ENCODE measurements around the gene COPG1.
"Not testable (repeated sequence)": the region's sequence is repeated elsewhere in the genome, so short reads cannot be mapped to it uniquely, and the experiment has no call there.

The COPG1 gene

GRCh38 chr3:129240436-129240835 lies 9.0 kb upstream of the COPG1 start:
- Histone ChIP-seq H3K79me2 (ENCODE audit: insufficient read depth, low read length) (no peaks in the 10 kb centered on the region), H3K9me2 (replicated peaks; ENCODE audit: low read depth, low read length) (no peaks in the 10 kb centered on the region), H2AFZ (ENCODE audit: low read length) (no peak overlapping the region), H3K4me2 (ENCODE audit: low read depth, low read length, poor library complexity, severe bottlenecking) (no peak overlapping the region), H3K4me1 (ENCODE audit: insufficient read depth, low read length, poor library complexity, severe bottlenecking) (no peaks in the 10 kb centered on the region), H3F3A (ENCODE audit: low read depth) (no peaks in the 10 kb centered on the region), H3K36me3 (ENCODE audit: insufficient read depth, low read length) (no peaks in the 10 kb centered on the region), H3K4me3 (ENCODE audit: low read length, poor library complexity, severe bottlenecking) (no peak overlapping the region), H3K9ac (ENCODE audit: low read depth, low read length, poor library complexity, severe bottlenecking) (no peak overlapping the region), H3K27me3 (ENCODE audit: insufficient read depth, low read length, poor library complexity, severe bottlenecking) (no peaks in the 10 kb centered on the region), H3K9me3 (ENCODE audit: insufficient read depth, low read depth, low read length) (no peaks in the 10 kb centered on the region), H4K20me1 (ENCODE audit: insufficient read depth, low read length, poor library complexity, severe bottlenecking) (no peaks in the 10 kb centered on the region)
- TF ChIP-seq EZH2phosphoT487 (IDR thresholded peaks at IDR 0.05; ENCODE audit: borderline replicate concordance) = no peak
- TF ChIP-seq CTCF (conservative IDR thresholded peaks at IDR 0.05; ENCODE audit: low read length) = no peak

GRCh38 chr3:129245141-129245540 lies 4.3 kb upstream of the COPG1 start:
- Histone ChIP-seq H3K9ac (ENCODE audit: low read depth, low read length, poor library complexity, severe bottlenecking) (no peak overlapping the region), H3F3A (ENCODE audit: low read depth) (peaks cover 5% of the 10 kb centered on the region; the same call in 1 of the 2 replicates), H3K27me3 (ENCODE audit: insufficient read depth, low read length, poor library complexity, severe bottlenecking) (no peaks in the 10 kb centered on the region), H3K9me2 (replicated peaks; ENCODE audit: low read depth, low read length) (no peaks in the 10 kb centered on the region), H4K20me1 (ENCODE audit: insufficient read depth, low read length, poor library complexity, severe bottlenecking) (no peaks in the 10 kb centered on the region), H3K4me1 (ENCODE audit: insufficient read depth, low read length, poor library complexity, severe bottlenecking) (peaks cover 19% of the 10 kb centered on the region), H3K79me2 (ENCODE audit: insufficient read depth, low read length) (peaks cover 23% of the 10 kb centered on the region), H3K36me3 (ENCODE audit: insufficient read depth, low read length) (no peaks in the 10 kb centered on the region), H3K9me3 (ENCODE audit: insufficient read depth, low read depth, low read length) (no peaks in the 10 kb centered on the region), H3K4me2 (ENCODE audit: low read depth, low read length, poor library complexity, severe bottlenecking) (peak overlapping the region; percentile 29), H2AFZ (ENCODE audit: low read length) (peak overlapping the region; percentile 61; the same call in 1 of the 2 replicates), H3K4me3 (ENCODE audit: low read length, poor library complexity, severe bottlenecking) (no peak overlapping the region)
- no peak for TF ChIP-seq CTCF (conservative IDR thresholded peaks at IDR 0.05; ENCODE audit: low read length)
- TF ChIP-seq EZH2phosphoT487 (IDR thresholded peaks at IDR 0.05; ENCODE audit: borderline replicate concordance) = no peak

- peaks cover 29% of the 10 kb centered on the region for H3K79me2 ChIP-seq (ENCODE audit: insufficient read depth, low read length)
- TF ChIP-seq CTCF (conservative IDR thresholded peaks at IDR 0.05; ENCODE audit: low read length) = peak; percentile 97
- H3F3A ChIP-seq (ENCODE audit: low read depth); H4K20me1 ChIP-seq (ENCODE audit: insufficient read depth, low read length, poor library complexity, severe bottlenecking); H3K9me3 ChIP-seq (ENCODE audit: insufficient read depth, low read depth, low read length); H3K36me3 ChIP-seq (ENCODE audit: insufficient read depth, low read length); H3K4me3 ChIP-seq (ENCODE audit: low read length, poor library complexity, severe bottlenecking); H3K27me3 ChIP-seq (ENCODE audit: insufficient read depth, low read length, poor library complexity, severe bottlenecking); H3K9me2 ChIP-seq (replicated peaks; ENCODE audit: low read depth, low read length): not testable (repeated sequence)
- H2AFZ ChIP-seq (ENCODE audit: low read length) = peak overlapping the region; percentile 61; the same call in 1 of the 2 replicates
- peaks cover 24% of the 10 kb centered on the region for H3K4me1 ChIP-seq (ENCODE audit: insufficient read depth, low read length, poor library complexity, severe bottlenecking)
- peak overlapping the region; percentile 31 for H3K9ac ChIP-seq (ENCODE audit: low read depth, low read length, poor library complexity, severe bottlenecking)
- H3K4me2 ChIP-seq (ENCODE audit: low read depth, low read length, poor library complexity, severe bottlenecking) = peak overlapping the region; percentile 29
These were observed 3.6 kb upstream of the COPG1 start for GRCh38 chr3:129245641-129246306.
